ENCODE data around the gene HIGD1B. TPM values are rescaled to one million over a fixed set of nuclear protein-coding genes. Genes with fewer than 3 reads are reported as not detected.

HIGD1B gene
- total RNA-seq, 4 donors from 2014 or later = 3.3 to 7.4 (median 4.9) TPM

GRCh38 chr17:44878627-44879221 is 31.0 kb downstream of the HIGD1B start:
- no peak overlapping the region for H3K27ac ChIP-seq (replicated peaks in 1 of 4)
- 51% methylated on average over 6 of the region's 6 CpGs for WGBS
- H3K9me3 ChIP-seq = no peaks in the 10 kb centered on the region
- intact Hi-C loops (cut with DNase I) = no loop called here
- no peak overlapping the region for H3K4me3 ChIP-seq
- H3K27me3 ChIP-seq = no peaks in the 10 kb centered on the region
- TF ChIP-seq CTCF (IDR thresholded peaks at IDR 0.05) = peak; percentile 54 to 68 (median 67)
- no peak for TF ChIP-seq POLR2AphosphoS5 (IDR thresholded peaks at IDR 0.05)
- H3K4me1 ChIP-seq = peaks cover 0 to 2% (median 0%) of the 10 kb centered on the region in 4 donors
- H3K36me3 ChIP-seq = peaks cover 62 to 95% (median 86%) of the 10 kb centered on the region in 4 donors
- no peak for DNase-seq (ENCODE audit: extremely low spot score)

GRCh38 chr17:44879376-44879775 is 31.7 kb downstream of the HIGD1B start:
- H3K27ac ChIP-seq (replicated peaks in 1 of 4) = no peak overlapping the region
- H3K27me3 ChIP-seq = no peaks in the 10 kb centered on the region
- no peak for DNase-seq (ENCODE audit: extremely low spot score)
- intact Hi-C loops (cut with DNase I) = no loop called here
- H3K4me1 ChIP-seq = peaks cover 0 to 2% (median 0%) of the 10 kb centered on the region in 4 donors
- TF ChIP-seq POLR2A (IDR thresholded peaks at IDR 0.05; ENCODE audit: low read depth) (no peak), POLR2AphosphoS5 (IDR thresholded peaks at IDR 0.05) (no peak), CTCF (IDR thresholded peaks at IDR 0.05) (no peak)
- H3K4me3 ChIP-seq = no peak overlapping the region
- no peaks in the 10 kb centered on the region for H3K9me3 ChIP-seq
- 93% methylated on average over 6 of the region's 6 CpGs for WGBS
- H3K36me3 ChIP-seq = peaks cover 66 to 97% (median 88%) of the 10 kb centered on the region in 4 donors

GRCh38 chr17:44880062-44880461 is 32.4 kb downstream of the HIGD1B start:
- peaks cover 0 to 2% (median 0%) of the 10 kb centered on the region in 4 donors for H3K4me1 ChIP-seq
- no peaks in the 10 kb centered on the region for H3K27me3 ChIP-seq
- H3K4me3 ChIP-seq = no peak overlapping the region
- peaks cover 66 to 97% (median 88%) of the 10 kb centered on the region in 4 donors for H3K36me3 ChIP-seq
- TF ChIP-seq POLR2AphosphoS5 (IDR thresholded peaks at IDR 0.05) = no peak
- H3K9me3 ChIP-seq = no peaks in the 10 kb centered on the region
- WGBS = 100% methylated on average over 2 of the region's 2 CpGs
- intact Hi-C loops (cut with DNase I) = no loop called here
- no peak for DNase-seq (ENCODE audit: extremely low spot score)
- H3K27ac ChIP-seq (replicated peaks in 1 of 4) = no peak overlapping the region

GRCh38 chr17:44881145-44881544 is 33.5 kb downstream of the HIGD1B start:
- TF ChIP-seq CTCF (IDR thresholded peaks at IDR 0.05) (no peak), EP300 (IDR thresholded peaks at IDR 0.05) (no peak), POLR2AphosphoS5 (IDR thresholded peaks at IDR 0.05) (no peak), POLR2A (IDR thresholded peaks at IDR 0.05; ENCODE audit: low read depth) (no peak)
- 78% methylated on average over 4 of the region's 4 CpGs for WGBS
- no peak for DNase-seq (ENCODE audit: extremely low spot score)
- H3K36me3 ChIP-seq = peaks cover 65 to 97% (median 88%) of the 10 kb centered on the region in 4 donors
- H3K4me1 ChIP-seq = peaks cover 0 to 2% (median 0%) of the 10 kb centered on the region in 4 donors
- intact Hi-C loops (cut with DNase I) = no loop called here
- H3K27ac ChIP-seq (replicated peaks in 1 of 4) = no peak overlapping the region
- no peaks in the 10 kb centered on the region for H3K9me3 ChIP-seq
- H3K27me3 ChIP-seq = no peaks in the 10 kb centered on the region
- no peak overlapping the region for H3K4me3 ChIP-seq

- H3K27me3 ChIP-seq = no peaks in the 10 kb centered on the region
- intact Hi-C loops (cut with DNase I) = no loop called here
- H3K4me3 ChIP-seq = no peak overlapping the region
- no peaks in the 10 kb centered on the region for H3K4me1 ChIP-seq
- WGBS = 90% methylated on average over 2 of the region's 2 CpGs
- H3K27ac ChIP-seq (replicated peaks in 1 of 4) = no peak overlapping the region
- no peak for TF ChIP-seq POLR2AphosphoS5 (IDR thresholded peaks at IDR 0.05)
- TF ChIP-seq EP300 (IDR thresholded peaks at IDR 0.05) = no peak
- TF ChIP-seq POLR2A (IDR thresholded peaks at IDR 0.05; ENCODE audit: low read depth) = no peak
- no peak for TF ChIP-seq CTCF (IDR thresholded peaks at IDR 0.05)
- no peaks in the 10 kb centered on the region for H3K9me3 ChIP-seq
- peaks cover 51 to 84% (median 69%) of the 10 kb centered on the region in 4 donors for H3K36me3 ChIP-seq
- no peak for DNase-seq (ENCODE audit: extremely low spot score)
Observed at GRCh38 chr17:44884941-44885340, 37.3 kb downstream of the HIGD1B start.

Measured in esophagus muscularis mucosa (tissue), 4 donors.